ENCODE measurements around the gene SCAMP4. TPM values are rescaled to one million over a fixed set of nuclear protein-coding genes. Genes with fewer than 3 reads are reported as not detected.

Gene SCAMP4
- total and polyA plus RNA-seq, 2 of the 13 experiments (the other 11 are each of a cell fraction or from before 2014, with no cell fraction given) = 10.7 to 13.7 TPM

DNA sequence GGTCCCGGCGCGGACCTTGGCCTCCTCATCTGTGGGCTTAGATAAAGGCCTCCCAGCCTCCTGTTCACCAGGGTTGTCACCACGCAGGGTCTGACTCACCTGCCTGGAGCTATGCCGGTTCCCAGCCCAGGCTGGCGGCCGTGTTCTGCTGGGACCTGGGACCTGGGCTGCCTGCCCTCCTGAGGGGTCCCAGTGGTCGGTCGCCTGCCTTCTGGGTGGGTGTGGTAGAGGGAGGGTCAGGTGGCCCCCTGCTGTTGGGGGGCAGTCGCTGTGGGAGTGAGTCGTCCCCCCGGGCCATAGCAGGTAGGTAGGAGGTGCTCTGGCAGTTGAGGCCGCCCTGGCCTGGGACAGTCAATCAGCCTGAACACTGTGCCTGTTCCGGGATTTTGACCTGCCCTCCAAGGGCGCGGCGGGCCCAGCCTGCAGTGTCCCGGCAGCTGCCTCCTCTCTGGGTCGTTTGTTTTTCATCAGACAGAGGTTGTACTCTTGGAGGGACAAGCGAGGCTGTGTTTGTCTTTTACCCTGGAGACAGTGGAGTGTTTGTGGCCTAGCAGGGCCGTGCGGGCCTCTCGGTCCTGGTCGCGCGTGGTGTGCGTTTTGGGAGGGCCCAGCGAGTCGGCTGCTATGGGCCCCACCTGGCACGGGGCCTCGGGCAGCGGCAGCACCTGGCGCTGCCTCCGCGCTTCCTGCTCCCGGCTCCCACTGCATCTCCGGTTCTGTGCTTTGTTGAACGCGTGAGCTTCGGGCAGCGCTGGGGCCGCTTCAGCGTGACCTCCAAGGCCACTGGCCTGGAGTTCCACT is 2.6 kb downstream of the SCAMP4 start (continued):
- TF ChIP-seq ELF4 (CRISPR knock-in tag; IDR thresholded peaks at IDR 0.05; ENCODE audit: borderline replicate concordance) (no peak), U2AF1 (optimal IDR thresholded peaks at IDR 0.05; ENCODE audit: low read depth, low read length) (no peak), KDM3A (CRISPR knock-in tag; IDR thresholded peaks at IDR 0.05; ENCODE audit: low read depth) (0 out of 2 replicates have a peak, but pooled peaks have one; percentile 21), REXO4 (CRISPR knock-in tag; IDR thresholded peaks at IDR 0.05; ENCODE audit: borderline replicate concordance) (no peak), YEATS4 (CRISPR knock-in tag; IDR thresholded peaks at IDR 0.05; ENCODE audit: borderline replicate concordance) (peak; percentile 47; the same call in 1 of the 2 replicates), HOXA7 (CRISPR knock-in tag; IDR thresholded peaks at IDR 0.05) (no peak), ZC3H13 (CRISPR knock-in tag; IDR thresholded peaks at IDR 0.05) (peak; percentile 68; the same call in 1 of the 2 replicates), FOXO1 (CRISPR knock-in tag; IDR thresholded peaks at IDR 0.05) (no peak), TOE1 (CRISPR knock-in tag; IDR thresholded peaks at IDR 0.05) (no peak), STAG1 (CRISPR knock-in tag; IDR thresholded peaks at IDR 0.05) (no peak), ZFP62 (CRISPR knock-in tag; IDR thresholded peaks at IDR 0.05) (no peak), ZNF891 (CRISPR knock-in tag; IDR thresholded peaks at IDR 0.05) (0 out of 2 replicates have a peak, but pooled peaks have one; percentile 36), MIER2 (CRISPR knock-in tag; IDR thresholded peaks at IDR 0.05) (no peak; the same call in 1 of the 2 replicates), THAP7 (CRISPR knock-in tag; IDR thresholded peaks at IDR 0.05) (no peak), ZGPAT (CRISPR knock-in tag; IDR thresholded peaks at IDR 0.05) (peak; percentile 56; the same call in 1 of the 2 replicates)
- TF ChIP-seq, protein P1, sequence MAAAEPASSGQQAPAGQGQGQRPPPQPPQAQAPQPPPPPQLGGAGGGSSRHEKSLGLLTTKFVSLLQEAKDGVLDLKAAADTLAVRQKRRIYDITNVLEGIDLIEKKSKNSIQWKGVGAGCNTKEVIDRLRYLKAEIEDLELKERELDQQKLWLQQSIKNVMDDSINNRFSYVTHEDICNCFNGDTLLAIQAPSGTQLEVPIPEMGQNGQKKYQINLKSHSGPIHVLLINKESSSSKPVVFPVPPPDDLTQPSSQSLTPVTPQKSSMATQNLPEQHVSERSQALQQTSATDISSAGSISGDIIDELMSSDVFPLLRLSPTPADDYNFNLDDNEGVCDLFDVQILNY (CRISPR knock-in tag; conservative IDR thresholded peaks at IDR 0.05) = no peak
- TF ChIP-seq, protein P2, sequence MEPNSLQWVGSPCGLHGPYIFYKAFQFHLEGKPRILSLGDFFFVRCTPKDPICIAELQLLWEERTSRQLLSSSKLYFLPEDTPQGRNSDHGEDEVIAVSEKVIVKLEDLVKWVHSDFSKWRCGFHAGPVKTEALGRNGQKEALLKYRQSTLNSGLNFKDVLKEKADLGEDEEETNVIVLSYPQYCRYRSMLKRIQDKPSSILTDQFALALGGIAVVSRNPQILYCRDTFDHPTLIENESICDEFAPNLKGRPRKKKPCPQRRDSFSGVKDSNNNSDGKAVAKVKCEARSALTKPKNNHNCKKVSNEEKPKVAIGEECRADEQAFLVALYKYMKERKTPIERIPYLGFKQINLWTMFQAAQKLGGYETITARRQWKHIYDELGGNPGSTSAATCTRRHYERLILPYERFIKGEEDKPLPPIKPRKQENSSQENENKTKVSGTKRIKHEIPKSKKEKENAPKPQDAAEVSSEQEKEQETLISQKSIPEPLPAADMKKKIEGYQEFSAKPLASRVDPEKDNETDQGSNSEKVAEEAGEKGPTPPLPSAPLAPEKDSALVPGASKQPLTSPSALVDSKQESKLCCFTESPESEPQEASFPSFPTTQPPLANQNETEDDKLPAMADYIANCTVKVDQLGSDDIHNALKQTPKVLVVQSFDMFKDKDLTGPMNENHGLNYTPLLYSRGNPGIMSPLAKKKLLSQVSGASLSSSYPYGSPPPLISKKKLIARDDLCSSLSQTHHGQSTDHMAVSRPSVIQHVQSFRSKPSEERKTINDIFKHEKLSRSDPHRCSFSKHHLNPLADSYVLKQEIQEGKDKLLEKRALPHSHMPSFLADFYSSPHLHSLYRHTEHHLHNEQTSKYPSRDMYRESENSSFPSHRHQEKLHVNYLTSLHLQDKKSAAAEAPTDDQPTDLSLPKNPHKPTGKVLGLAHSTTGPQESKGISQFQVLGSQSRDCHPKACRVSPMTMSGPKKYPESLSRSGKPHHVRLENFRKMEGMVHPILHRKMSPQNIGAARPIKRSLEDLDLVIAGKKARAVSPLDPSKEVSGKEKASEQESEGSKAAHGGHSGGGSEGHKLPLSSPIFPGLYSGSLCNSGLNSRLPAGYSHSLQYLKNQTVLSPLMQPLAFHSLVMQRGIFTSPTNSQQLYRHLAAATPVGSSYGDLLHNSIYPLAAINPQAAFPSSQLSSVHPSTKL (CRISPR knock-in tag; IDR thresholded peaks at IDR 0.05) = 0 out of 2 replicates have a peak, but pooled peaks have one; percentile 20
- TF ChIP-seq, protein P3, sequence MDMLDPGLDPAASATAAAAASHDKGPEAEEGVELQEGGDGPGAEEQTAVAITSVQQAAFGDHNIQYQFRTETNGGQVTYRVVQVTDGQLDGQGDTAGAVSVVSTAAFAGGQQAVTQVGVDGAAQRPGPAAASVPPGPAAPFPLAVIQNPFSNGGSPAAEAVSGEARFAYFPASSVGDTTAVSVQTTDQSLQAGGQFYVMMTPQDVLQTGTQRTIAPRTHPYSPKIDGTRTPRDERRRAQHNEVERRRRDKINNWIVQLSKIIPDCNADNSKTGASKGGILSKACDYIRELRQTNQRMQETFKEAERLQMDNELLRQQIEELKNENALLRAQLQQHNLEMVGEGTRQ (IDR thresholded peaks at IDR 0.05; ENCODE audit: low read depth, low read length) = no peak
- TF ChIP-seq, protein P3 (CRISPR knock-in tag; IDR thresholded peaks at IDR 0.05; ENCODE audit: borderline replicate concordance) = peak; percentile 58; the same call in 1 of the 2 replicates

Data from HepG2 (cell line).